Renal pelvis (tissue), 12 donors: ENCODE measurements around the gene PAF1. TPM values are rescaled to one million over a fixed set of nuclear protein-coding genes. Genes with fewer than 3 reads are reported as not detected.
A peak's percentile ranks its signal among the peaks of the same experiment; 100 is the strongest.

Experiments
- DNase-seq: peaks from one replicate; pipeline ENCODE4 v3.0.0-alpha.2; 2013
- long read RNA-seq, 16 experiments: transcript quantifications; one replicate each; lab custom pipeline, GENCODE V29; 2026
- polyA plus RNA-seq, 3 donors: library from polyadenylated mRNA; unstranded; fragments of 120-200 nt; gene quantifications; one replicate each; pipeline ENCODE4 v1.2.1, GENCODE V29; 2013; ENCODE audit not compliant: insufficient read length in 3 of 3

PAF1 gene
- polyA plus RNA-seq = 10 to 100 TPM; 63.3 to 79.3 (median 77.1) TPM
- long read RNA-seq, donor 1, transcript PAF1-201 (14 exons, 2,066 nt) = major isoform, 11 of 89 reads
- long read RNA-seq, donor 1, partial matches to known transcripts = 30 of 89 reads
- long read RNA-seq, donor 1, other reads (novel, unspliced or antisense) = 45 of 89 reads
- long read RNA-seq, donor 2, transcript PAF1-201 (14 exons, 2,066 nt) = major isoform, 13 of 19 reads
- long read RNA-seq, donor 2, partial matches to known transcripts = 5 of 19 reads
- long read RNA-seq, donor 2, other reads (novel, unspliced or antisense) = 0 of 19 reads
- long read RNA-seq, donor 3, transcript PAF1-201 (14 exons, 2,066 nt) = major isoform, 9 of 11 reads
- long read RNA-seq, donor 3, partial matches to known transcripts = 0 of 11 reads
- long read RNA-seq, donor 3, other reads (novel, unspliced or antisense) = 0 of 11 reads
- long read RNA-seq, donor 4, transcript PAF1-201 (14 exons, 2,066 nt) = major isoform, 15 of 86 reads
- long read RNA-seq, donor 4, partial matches to known transcripts = 41 of 86 reads
- long read RNA-seq, donor 4, other reads (novel, unspliced or antisense) = 29 of 86 reads
- long read RNA-seq, donor 5, partial matches to known transcripts = 0 of 17 reads
- long read RNA-seq, donor 5, other reads (novel, unspliced or antisense) = 13 of 17 reads
- long read RNA-seq, donor 6, transcript PAF1-201 (14 exons, 2,066 nt) = major isoform, 8 of 65 reads
- long read RNA-seq, donor 6, partial matches to known transcripts = 56 of 65 reads
- long read RNA-seq, donor 6, other reads (novel, unspliced or antisense) = 0 of 65 reads
- long read RNA-seq, donor 7, transcript PAF1-201 (14 exons, 2,066 nt) = major isoform, 12 of 32 reads
- long read RNA-seq, donor 7, partial matches to known transcripts = 18 of 32 reads
- long read RNA-seq, donor 7, other reads (novel, unspliced or antisense) = 0 of 32 reads
- long read RNA-seq, donor 8, transcript PAF1-201 (14 exons, 2,066 nt) = major isoform, 5 of 29 reads
- long read RNA-seq, donor 8, partial matches to known transcripts = 24 of 29 reads
- long read RNA-seq, donor 8, other reads (novel, unspliced or antisense) = 0 of 29 reads
- long read RNA-seq, donor 9, transcript PAF1-201 (14 exons, 2,066 nt) = major isoform, 17 of 95 reads
- long read RNA-seq, donor 9, partial matches to known transcripts = 69 of 95 reads
- long read RNA-seq, donor 9, other reads (novel, unspliced or antisense) = 7 of 95 reads
- long read RNA-seq, donor 10, transcript PAF1-201 (14 exons, 2,066 nt) = major isoform, 18 of 25 reads
- long read RNA-seq, donor 10, partial matches to known transcripts = 5 of 25 reads
- long read RNA-seq, donor 10, other reads (novel, unspliced or antisense) = 0 of 25 reads
- long read RNA-seq, donor 11, transcript PAF1-201 (14 exons, 2,066 nt) = major isoform, 5 of 17 reads
- long read RNA-seq, donor 11, partial matches to known transcripts = 11 of 17 reads
- long read RNA-seq, donor 11, other reads (novel, unspliced or antisense) = 0 of 17 reads
- long read RNA-seq, donor 12, transcript PAF1-201 (14 exons, 2,066 nt) = major isoform, 16 of 260 reads
- long read RNA-seq, donor 12, partial matches to known transcripts = 179 of 260 reads
- long read RNA-seq, donor 12, other reads (novel, unspliced or antisense) = 64 of 260 reads
- long read RNA-seq, donor 13, partial matches to known transcripts = 7 of 10 reads
- long read RNA-seq, donor 13, other reads (novel, unspliced or antisense) = 0 of 10 reads
- long read RNA-seq, donor 14 = 0 reads
- long read RNA-seq, donor 15, transcript PAF1-201 (14 exons, 2,066 nt) = major isoform, 15 of 24 reads
- long read RNA-seq, donor 15, partial matches to known transcripts = 7 of 24 reads
- long read RNA-seq, donor 15, other reads (novel, unspliced or antisense) = 0 of 24 reads
- long read RNA-seq, donor 16, transcript PAF1-201 (14 exons, 2,066 nt) = major isoform, 10 of 19 reads
- long read RNA-seq, donor 16, partial matches to known transcripts = 5 of 19 reads
- long read RNA-seq, donor 16, other reads (novel, unspliced or antisense) = 0 of 19 reads

- peak; percentile 100 for DNase-seq
These were observed at the start of gene PAF1, which contains the start of gene MED29 for GRCh38 chr19:39390751-39391437. Gene PAF1, minus strand, starts transcription at chr19:39391106. Its CDS starts 242 bp downstream, at chr19:39390864. Gene MED29, plus strand, starts transcription at chr19:39391378. Its CDS starts 45 bp downstream, at chr19:39391423.

- DNase-seq = no peak
These were observed 47.5 kb upstream of the PAF1 start for GRCh38 chr19:39438270-39438934.

GRCh38 chr19:39436350-39436716, 45.4 kb upstream of the PAF1 start:
- DNase-seq = no peak

- DNase-seq = peak; percentile 97
These were observed 44.8 kb upstream of the PAF1 start, which contains the start of gene RPS16 for GRCh38 chr19:39435499-39436349. Gene RPS16, minus strand, starts transcription at chr19:39435949. Its CDS starts 54 bp downstream, at chr19:39435895.

GRCh38 chr19:39434123-39435076, 43.5 kb upstream of the PAF1 start:
- DNase-seq = no peak

- no peak for DNase-seq
These were observed 42.7 kb upstream of the PAF1 start for GRCh38 chr19:39433480-39434079.

- no peak for DNase-seq
These were observed 41.7 kb upstream of the PAF1 start for GRCh38 chr19:39432677-39433025.

- no peak for DNase-seq
These were observed 40.0 kb upstream of the PAF1 start for GRCh38 chr19:39430675-39431593.

- DNase-seq = peak; percentile 90
These were observed 37.6 kb upstream of the PAF1 start for GRCh38 chr19:39428283-39429112.

GRCh38 chr19:39427707-39428106, 36.8 kb upstream of the PAF1 start:
- no peak for DNase-seq

- no peak for DNase-seq
These were observed 35.3 kb upstream of the PAF1 start for GRCh38 chr19:39426170-39426569.

- no peak for DNase-seq
These were observed 34.8 kb upstream of the PAF1 start for GRCh38 chr19:39425744-39426143.

- no peak for DNase-seq
These were observed 34.0 kb upstream of the PAF1 start for GRCh38 chr19:39424934-39425333.
